AG04450 (cell line): ENCODE data around the gene S100A2. TPM values are rescaled to one million over a fixed set of nuclear protein-coding genes. Genes with fewer than 3 reads are reported as not detected.

Experiments used
- CTCF ChIA-PET: fragments of 300-600, 350-600 bp; formaldehyde crosslinking; extraction: SDS; loops from one replicate; lab custom pipeline; 2022; ENCODE audit warnings: antibody characterized with exemption, inconsistent platforms; lab: Charles Lee
- POLR2A ChIA-PET: fragments of 350-600 bp; formaldehyde crosslinking; extraction: SDS; loops from one replicate; lab custom pipeline; 2021; ENCODE audit warnings: antibody characterized with exemption, inconsistent platforms; lab: Yijun Ruan, JAX
- DNase-seq: peaks from one replicate; pipeline ENCODE4 v3.0.0-alpha.2; 2011; ENCODE audit warnings: low read depth, low spot score
- H3K27ac ChIP-seq: one replicate; pipeline ENCODE4 v1.5.1; 2012; ENCODE audit warnings: low read depth, low read length, control low read depth
- H3K27me3 ChIP-seq: one replicate; pipeline ENCODE4 v1.6.0; 2012; ENCODE audit warnings: low read length; ENCODE audit not compliant: control insufficient read depth, insufficient read depth
- H3K4me3 ChIP-seq: 2 replicates; pipeline ENCODE4 v1.5.1; 2011; ENCODE audit warnings: mild to moderate bottlenecking, low read depth, low read length, control low read depth
- H3K9me3 ChIP-seq: 2 replicates; pipeline ENCODE4 v1.5.1; 2012; ENCODE audit warnings: low read length; ENCODE audit not compliant: control insufficient read depth, insufficient read depth
- CTCF ChIP-seq: IDR thresholded peaks from 2 replicates; pipeline ENCODE4 v1.5.1; 2011; ENCODE audit warnings: low read depth, low read length, control low read depth, inconsistent platforms
- polyA plus RNA-seq: library from polyadenylated mRNA; depleted of rRNA; stranded (reverse); fragments of >200 nt; gene quantifications from 2 replicates; pipeline ENCODE4 v1.2.3, GENCODE V29; 2011

Gene S100A2
- polyA plus RNA-seq, 1 experiment, result 5.2 TPM

- no peak for TF ChIP-seq CTCF
- no peaks in the 10 kb centered on the region for H3K27me3 ChIP-seq
- no peaks in the 10 kb centered on the region for H3K9me3 ChIP-seq
- no peak overlapping the region for H3K4me3 ChIP-seq
- no peak overlapping the region for H3K27ac ChIP-seq
- no peak for DNase-seq
- CTCF ChIA-PET, result interaction anchor here (1.3 to 1.6 kb wide), 3 partner anchors 10 to 70 kb away, joined by 4 to 6 read pairs (median 5); partner anchors contain the start of genes S100A1 and S100A13
- POLR2A ChIA-PET, result no interaction called here
These were observed 7.8 kb downstream of the S100A2 start for GRCh38 chr1:153557877-153558276.

- CTCF ChIA-PET, result interaction anchor here (1.2 kb wide), 1 partner anchor 45 kb away, joined by 4 read pairs; no protein-coding TSS in a partner anchor
- no peaks in the 10 kb centered on the region for H3K27me3 ChIP-seq
- POLR2A ChIA-PET, result no interaction called here
- no peak for DNase-seq
- H3K4me3 ChIP-seq, result no peak overlapping the region
- no peaks in the 10 kb centered on the region for H3K9me3 ChIP-seq
- no peak for TF ChIP-seq CTCF
- no peak overlapping the region for H3K27ac ChIP-seq
These were observed 9.3 kb downstream of the S100A2 start for GRCh38 chr1:153556348-153556747.

- DNase-seq, result no peak
- no peaks in the 10 kb centered on the region for H3K9me3 ChIP-seq
- ChIA-PET CTCF (interaction anchor here (1.5 to 2.5 kb wide), 4 partner anchors 18 to 60 kb away, joined by 3 to 12 read pairs (median 4); no protein-coding TSS in a partner anchor), POLR2A (interaction anchor here (2.2 kb wide), 1 partner anchor 18 kb away, joined by 7 read pairs; the partner anchor contains the start of gene S100A6)
- H3K4me3 ChIP-seq, result no peak overlapping the region
- H3K27ac ChIP-seq, result peak overlapping the region; percentile 47
- TF ChIP-seq CTCF, result no peak
- no peaks in the 10 kb centered on the region for H3K27me3 ChIP-seq
These were observed 11.7 kb downstream of the S100A2 start for GRCh38 chr1:153553830-153554541.

- CTCF ChIA-PET, result interaction anchor here (1.0 to 3.5 kb wide), 7 partner anchors 10 to 59 kb away, joined by 3 to 22 read pairs (median 4); no protein-coding TSS in a partner anchor
- DNase-seq, result no peak
- Histone ChIP-seq H3K27me3 (no peaks in the 10 kb centered on the region), H3K4me3 (no peak overlapping the region), H3K9me3 (no peaks in the 10 kb centered on the region), H3K27ac (no peak overlapping the region)
- POLR2A ChIA-PET, result interaction anchor here (2.2 kb wide), 1 partner anchor 18 kb away, joined by 7 read pairs; the partner anchor contains the start of gene S100A6
- no peak for TF ChIP-seq CTCF
These were observed 12.5 kb downstream of the S100A2 start for GRCh38 chr1:153553096-153553495.

- 0 out of 2 replicates have a peak, but pooled peaks have one; percentile 22 for TF ChIP-seq CTCF
- POLR2A ChIA-PET, result interaction anchor here (1.5 kb wide), 1 partner anchor 14 kb away, joined by 3 read pairs; no protein-coding TSS in a partner anchor
- H3K4me3 ChIP-seq, result no peak overlapping the region
- no peak for DNase-seq
- CTCF ChIA-PET, result interaction anchor here (0.5 to 3.5 kb wide), 8 partner anchors 9 to 60 kb away, joined by 3 to 22 read pairs (median 7); partner anchors contain the start of gene S100A5
- H3K27me3 ChIP-seq, result no peaks in the 10 kb centered on the region
- H3K27ac ChIP-seq, result no peak overlapping the region
- H3K9me3 ChIP-seq, result no peaks in the 10 kb centered on the region
These were observed 13.3 kb downstream of the S100A2 start for GRCh38 chr1:153552335-153552734.
